Cardiac fibroblast (primary cell): ENCODE measurements around the gene ENTHD1.

Source experiments
- DNase-seq, 2 donors: peaks; one replicate each; pipeline versions ENCODE4 v3.0.0 to v3.0.0-alpha.2; 2010; ENCODE audit warnings: low read depth in 2 of 2
- H3K4me3 ChIP-seq, 2 donors: replicated peaks in 1 of 2; 1 replicate in 1 of 2; 2 replicates in 1 of 2; pipeline ENCODE4 v1.5.1; 2011; ENCODE audit warnings: low read depth in 2 of 2, low read length in 2 of 2, mild to moderate bottlenecking in 2 of 2, moderate library complexity in 1 of 2
- CTCF ChIP-seq: IDR thresholded peaks from one replicate; pipeline ENCODE4 v1.5.1; 2011; ENCODE audit warnings: low read depth, mild to moderate bottlenecking, low read length, inconsistent platforms

ENTHD1 gene

GRCh38 chr22:39773976-39774539 lies 119.5 kb downstream of the ENTHD1 start:
- no peak for DNase-seq
- no peak for TF ChIP-seq CTCF
- no peak overlapping the region for H3K4me3 ChIP-seq

- H3K4me3 ChIP-seq = no peak overlapping the region
- TF ChIP-seq CTCF = no peak
- DNase-seq = no peak
Observed at GRCh38 chr22:39773503-39773902, 120.1 kb downstream of the ENTHD1 start.

- DNase-seq = no peak
- TF ChIP-seq CTCF = no peak
- H3K4me3 ChIP-seq = no peak overlapping the region
Observed at GRCh38 chr22:39771486-39771885, 122.1 kb downstream of the ENTHD1 start.

GRCh38 chr22:39765661-39766060 lies 127.9 kb downstream of the ENTHD1 start:
- DNase-seq = no peak
- H3K4me3 ChIP-seq = no peak overlapping the region
- TF ChIP-seq CTCF = no peak

- H3K4me3 ChIP-seq = no peak overlapping the region
- no peak for DNase-seq
- no peak for TF ChIP-seq CTCF
Observed at GRCh38 chr22:39765046-39765445, 128.5 kb downstream of the ENTHD1 start.

- no peak overlapping the region for H3K4me3 ChIP-seq
- TF ChIP-seq CTCF = no peak
- no peak for DNase-seq
Observed at GRCh38 chr22:39763276-39763675, 130.3 kb downstream of the ENTHD1 start.

GRCh38 chr22:39750759-39751158 lies 142.8 kb downstream of the ENTHD1 start:
- no peak for DNase-seq
- H3K4me3 ChIP-seq = no peak overlapping the region
- TF ChIP-seq CTCF = no peak
